Measurements from ENCODE around the gene LAMA2.

GRCh38 chr6:129162605-129163004 is 279.7 kb downstream of the LAMA2 start:
- no peak for TF ChIP-seq CTCF (IDR thresholded peaks at IDR 0.05; ENCODE audit: poor library complexity, severe bottlenecking)
- TF ChIP-seq MXI1 (conservative IDR thresholded peaks at IDR 0.05; ENCODE audit: poor library complexity, severe bottlenecking) = no peak
- no peak for TF ChIP-seq EP300 (conservative IDR thresholded peaks at IDR 0.05; ENCODE audit: poor library complexity, severe bottlenecking)
- TF ChIP-seq SMC3 (conservative IDR thresholded peaks at IDR 0.05; ENCODE audit: poor library complexity) = no peak
